Islet precursor cell (in vitro differentiated cells): ENCODE data around the gene EFHD1.
A peak's percentile ranks its signal among the peaks of the same experiment; 100 is the strongest.
"Not testable (repeated sequence)": the region's sequence is repeated elsewhere in the genome, so short reads cannot be mapped to it uniquely, and the experiment has no call there.

Experiments
- DNase-seq: peaks from one replicate; pipeline ENCODE4 v3.0.0-alpha.2; 2018

EFHD1 gene

GRCh38 chr2:232653441-232653840 is 20.0 kb downstream of the EFHD1 start:
- DNase-seq, result no peak

GRCh38 chr2:232655392-232655791 is 22.0 kb downstream of the EFHD1 start:
- peak; percentile 66 for DNase-seq

- DNase-seq, result no peak
These were observed 24.9 kb downstream of the EFHD1 start for GRCh38 chr2:232658217-232658785.

- DNase-seq, result peak; percentile 69
These were observed 26.0 kb downstream of the EFHD1 start for GRCh38 chr2:232659359-232659758.

GRCh38 chr2:232662486-232663260 is 29.3 kb downstream of the EFHD1 start:
- DNase-seq, result no peak

GRCh38 chr2:232666051-232666805 is 32.8 kb downstream of the EFHD1 start:
- no peak for DNase-seq

GRCh38 chr2:232667989-232668583 is 34.7 kb downstream of the EFHD1 start:
- no peak for DNase-seq

GRCh38 chr2:232668805-232669444 is 35.5 kb downstream of the EFHD1 start:
- no peak for DNase-seq

GRCh38 chr2:232672588-232672987 is 39.2 kb downstream of the EFHD1 start:
- no peak for DNase-seq

- DNase-seq, result no peak
These were observed 41.1 kb downstream of the EFHD1 start for GRCh38 chr2:232674491-232674890.

GRCh38 chr2:232675381-232675780 is 42.0 kb downstream of the EFHD1 start:
- DNase-seq, result no peak

- DNase-seq, result no peak
These were observed 46.6 kb downstream of the EFHD1 start for GRCh38 chr2:232680006-232680405.

GRCh38 chr2:232681527-232681926 is 48.1 kb downstream of the EFHD1 start:
- no peak for DNase-seq

- no peak for DNase-seq
These were observed 50.0 kb downstream of the EFHD1 start for GRCh38 chr2:232683368-232683767.

- DNase-seq, result not testable (repeated sequence)
These were observed 52.0 kb downstream of the EFHD1 start for GRCh38 chr2:232685391-232685790.

- no peak for DNase-seq
These were observed 54.2 kb downstream of the EFHD1 start for GRCh38 chr2:232687382-232688160.

- no peak for DNase-seq
These were observed 54.8 kb downstream of the EFHD1 start for GRCh38 chr2:232688201-232688600.

- no peak for DNase-seq
These were observed 55.9 kb downstream of the EFHD1 start for GRCh38 chr2:232689152-232689910.

- not testable (repeated sequence) for DNase-seq
These were observed 57.7 kb downstream of the EFHD1 start for GRCh38 chr2:232691117-232691516.

- DNase-seq, result no peak
These were observed 59.9 kb downstream of the EFHD1 start for GRCh38 chr2:232693344-232693743.

GRCh38 chr2:232696609-232697058 is 63.2 kb downstream of the EFHD1 start:
- no peak for DNase-seq
